ENCODE measurements around the gene KDM4C. TPM values are rescaled to one million over a fixed set of nuclear protein-coding genes. Genes with fewer than 3 reads are reported as not detected.
A peak's percentile ranks its signal among the peaks of the same experiment; 100 is the strongest.

Gene KDM4C
- total and polyA plus RNA-seq, 2 of the 4 experiments (the other 2 are of a cell fraction): 11.8 to 23.8 TPM

DNA sequence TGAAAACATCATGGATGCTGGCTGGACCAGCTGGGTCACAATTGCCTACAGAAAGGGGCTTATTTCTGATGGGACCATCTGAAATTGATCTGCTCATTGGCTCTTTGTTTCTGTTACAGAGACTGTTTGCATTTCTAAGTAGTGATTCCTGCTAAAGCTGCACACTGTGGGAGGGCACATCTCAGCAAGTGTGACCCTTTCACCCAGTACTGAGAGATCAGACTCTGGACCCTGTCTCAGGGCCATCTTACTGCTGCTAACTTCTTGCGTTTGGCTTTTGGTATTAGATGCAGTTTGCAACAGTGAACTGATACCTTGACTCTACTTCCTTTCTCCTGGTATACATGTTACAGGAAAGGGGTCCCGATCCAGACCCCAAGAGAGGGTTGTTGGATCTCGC lies 24.5 kb upstream of the KDM4C start:
- Histone ChIP-seq H3K23ac (ENCODE audit: low read depth, low read length) (no peak overlapping the region), H4K91ac (ENCODE audit: insufficient read depth, low read depth, low read length) (no peak overlapping the region), H2BK5ac (ENCODE audit: low read depth, low read length, poor library complexity, severe bottlenecking) (no peak overlapping the region), H3K4me1 (ENCODE audit: control insufficient read depth, insufficient read depth, low read length) (no peaks in the 10 kb centered on the region), H3K4me2 (ENCODE audit: low read depth, low read length) (no peak overlapping the region), H3K4me3 (ENCODE audit: insufficient read depth, low read depth, low read length) (no peak overlapping the region), H3K56ac (ENCODE audit: extremely low read depth, insufficient read depth, low read length) (no peak overlapping the region), H2BK120ac (ENCODE audit: low read depth, low read length) (no peak overlapping the region), H3K27me3 (ENCODE audit: control insufficient read depth, insufficient read depth, low read length) (peaks cover 2% of the 10 kb centered on the region; the same call in 1 of the 2 replicates), H2AK9ac (replicated peaks; ENCODE audit: low read depth, low read length, poor library complexity) (no peak overlapping the region), H3K9ac (ENCODE audit: low read depth, low read length) (no peak overlapping the region), H3K4ac (ENCODE audit: low read depth, low read length) (no peak overlapping the region), H3K18ac (ENCODE audit: low read depth, low read length) (no peak overlapping the region), H4K5ac (ENCODE audit: low read depth, low read length) (no peak overlapping the region), H3K27ac (ENCODE audit: insufficient read depth, low read length) (no peak overlapping the region), H3K9me3 (ENCODE audit: control insufficient read depth, insufficient read depth, low read length) (no peaks in the 10 kb centered on the region), H3K9me1 (ENCODE audit: insufficient read depth, low read length) (no peaks in the 10 kb centered on the region), H2BK20ac (ENCODE audit: low read depth, low read length) (no peak overlapping the region), H3K36me3 (ENCODE audit: control insufficient read depth, insufficient read depth, low read length) (no peaks in the 10 kb centered on the region), H4K8ac (ENCODE audit: low read depth in 2 of 2, low read length in 2 of 2) (no peak overlapping the region), H3K14ac (replicated peaks; ENCODE audit: low read depth, low read length) (no peak overlapping the region), H4K20me1 (ENCODE audit: insufficient read depth, low read length) (no peaks in the 10 kb centered on the region), H2AFZ (replicated peaks; ENCODE audit: low read length, poor library complexity) (no peak overlapping the region), H3K79me1 (ENCODE audit: low read depth in 1 of 2, low read length in 2 of 2) (no peaks in the 10 kb centered on the region), H2AK5ac (ENCODE audit: low read depth, low read length) (no peak overlapping the region), H2BK15ac (ENCODE audit: low read depth, low read length) (no peak overlapping the region)
- DNase-seq: no peak
- no TSS peak for BruUV-seq (replicated peaks)
- ChIA-PET POLR2A (ENCODE audit: unreplicated experiment) (no interaction called here), CTCF (no interaction called here)
- TF ChIP-seq BHLHE40 (IDR thresholded peaks at IDR 0.05; ENCODE audit: low read depth, low read length): no peak
- TF ChIP-seq NFE2L2 (IDR thresholded peaks at IDR 0.05; ENCODE audit: low read depth, low read length): no peak
- TF ChIP-seq MAZ (IDR thresholded peaks at IDR 0.05; ENCODE audit: borderline replicate concordance, low read depth, low read length): no peak
- no peak for TF ChIP-seq SMC3 (IDR thresholded peaks at IDR 0.05; ENCODE audit: low read depth, low read length)
- TF ChIP-seq, protein P1, sequence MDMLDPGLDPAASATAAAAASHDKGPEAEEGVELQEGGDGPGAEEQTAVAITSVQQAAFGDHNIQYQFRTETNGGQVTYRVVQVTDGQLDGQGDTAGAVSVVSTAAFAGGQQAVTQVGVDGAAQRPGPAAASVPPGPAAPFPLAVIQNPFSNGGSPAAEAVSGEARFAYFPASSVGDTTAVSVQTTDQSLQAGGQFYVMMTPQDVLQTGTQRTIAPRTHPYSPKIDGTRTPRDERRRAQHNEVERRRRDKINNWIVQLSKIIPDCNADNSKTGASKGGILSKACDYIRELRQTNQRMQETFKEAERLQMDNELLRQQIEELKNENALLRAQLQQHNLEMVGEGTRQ (IDR thresholded peaks at IDR 0.05; ENCODE audit: low read depth, low read length): no peak
- no peak for TF ChIP-seq CHD1 (IDR thresholded peaks at IDR 0.05; ENCODE audit: low read depth, low read length)
- TF ChIP-seq, protein P2, sequence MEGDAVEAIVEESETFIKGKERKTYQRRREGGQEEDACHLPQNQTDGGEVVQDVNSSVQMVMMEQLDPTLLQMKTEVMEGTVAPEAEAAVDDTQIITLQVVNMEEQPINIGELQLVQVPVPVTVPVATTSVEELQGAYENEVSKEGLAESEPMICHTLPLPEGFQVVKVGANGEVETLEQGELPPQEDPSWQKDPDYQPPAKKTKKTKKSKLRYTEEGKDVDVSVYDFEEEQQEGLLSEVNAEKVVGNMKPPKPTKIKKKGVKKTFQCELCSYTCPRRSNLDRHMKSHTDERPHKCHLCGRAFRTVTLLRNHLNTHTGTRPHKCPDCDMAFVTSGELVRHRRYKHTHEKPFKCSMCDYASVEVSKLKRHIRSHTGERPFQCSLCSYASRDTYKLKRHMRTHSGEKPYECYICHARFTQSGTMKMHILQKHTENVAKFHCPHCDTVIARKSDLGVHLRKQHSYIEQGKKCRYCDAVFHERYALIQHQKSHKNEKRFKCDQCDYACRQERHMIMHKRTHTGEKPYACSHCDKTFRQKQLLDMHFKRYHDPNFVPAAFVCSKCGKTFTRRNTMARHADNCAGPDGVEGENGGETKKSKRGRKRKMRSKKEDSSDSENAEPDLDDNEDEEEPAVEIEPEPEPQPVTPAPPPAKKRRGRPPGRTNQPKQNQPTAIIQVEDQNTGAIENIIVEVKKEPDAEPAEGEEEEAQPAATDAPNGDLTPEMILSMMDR (conservative IDR thresholded peaks at IDR 0.05; ENCODE audit: low read depth, low read length): no peak
- no peak for TF ChIP-seq FOS (IDR thresholded peaks at IDR 0.05; ENCODE audit: low read depth, low read length)
- no peak for TF ChIP-seq RCOR1 (IDR thresholded peaks at IDR 0.05; ENCODE audit: insufficient replicate concordance, low read length)
- TF ChIP-seq MXI1 (IDR thresholded peaks at IDR 0.05; ENCODE audit: borderline replicate concordance, low read depth, low read length): no peak
- TF ChIP-seq RFX5 (IDR thresholded peaks at IDR 0.05; ENCODE audit: low read depth, low read length): no peak
- no peak for TF ChIP-seq CEBPB (IDR thresholded peaks at IDR 0.05; ENCODE audit: low read depth, low read length)
- no peak for TF ChIP-seq POLR2A (IDR thresholded peaks at IDR 0.05; ENCODE audit: low read depth, low read length)
- no peak for TF ChIP-seq MAFK (IDR thresholded peaks at IDR 0.05; ENCODE audit: low read depth, low read length)
- TF ChIP-seq RAD21 (IDR thresholded peaks at IDR 0.05; ENCODE audit: low read length): no peak
- no peak for TF ChIP-seq ELK1 (IDR thresholded peaks at IDR 0.05; ENCODE audit: borderline replicate concordance, low read depth, low read length)
- in situ Hi-C loops (cut with MboI; ENCODE audit: low sequenced_read_pairs): loop anchor here (10.0 kb wide), 1 partner anchor 148 kb away; no protein-coding TSS in a partner anchor
- WGBS, 2 experiments (ENCODE audit: extremely low coverage in 2 of 2, insufficient read length in 1 of 2): no CpG with 5 or more reads among the region's 3 CpGs
- intact Hi-C loops (cut with micrococcal nuclease): no loop called here
- ATAC-seq (ENCODE audit: low read depth): peak; percentile 62; the same call in 1 of the 2 replicates
- dilution Hi-C loops (cut with HindIII; ENCODE audit: low sequenced_read_pairs, unreplicated experiment): no loop called here
